K562 (cell line): ENCODE results near the gene RPS27. TPM values are rescaled to one million over a fixed set of nuclear protein-coding genes. Genes with fewer than 3 reads are reported as not detected.

Experiments used
- CREM ChIP-seq: IDR thresholded peaks from 2 replicates; pipeline ENCODE4 v1.6.1; 2014; ENCODE audit warnings: antibody characterized with exemption, low read depth
- ETV5 ChIP-seq: sonication (generic); formaldehyde crosslinking; IDR thresholded peaks from 2 replicates; pipeline ENCODE4 v1.4.0; 2020; ENCODE audit warnings: low read depth, mild to moderate bottlenecking, missing genetic modification reagents
- HNRNPK ChIP-seq: fragments of 200-400 bp; formaldehyde crosslinking; IDR thresholded peaks from one replicate; pipeline ENCODE4 v1.6.1; 2018; ENCODE audit warnings: mild to moderate bottlenecking, low read depth, low read length; ENCODE audit not compliant: poor library complexity, severe bottlenecking
- KAT7 ChIP-seq: sonication (generic); formaldehyde crosslinking; IDR thresholded peaks from 2 replicates; pipeline ENCODE4 v1.8.0; 2022; ENCODE audit warnings: missing genetic modification reagents, mild to moderate bottlenecking, borderline replicate concordance
- MTA1 ChIP-seq: fragments of 450-650 bp; IDR thresholded peaks from 2 replicates; pipeline ENCODE4 v1.6.1; 2017; ENCODE audit warnings: borderline replicate concordance
- MXI1 ChIP-seq: IDR thresholded peaks from 2 replicates; pipeline ENCODE4 v1.6.1; 2011; ENCODE audit warnings: low read depth, mild to moderate bottlenecking, improper control_type of control experiment, low read length
- NCOA6 ChIP-seq: fragments of 450-650 bp; IDR thresholded peaks from 2 replicates; pipeline ENCODE4 v1.6.1; 2017; ENCODE audit warnings: mild to moderate bottlenecking
- RAD21 ChIP-seq, 2 experiments: fragments of 250-450 bp in 1 of 2; fragments of 450-650 bp in 1 of 2; sonication (Bioruptor Pico) in 1 of 2; formaldehyde crosslinking in 1 of 2; IDR thresholded peaks in 1 of 2; conservative IDR thresholded peaks in 1 of 2; 2 replicates each; pipeline versions ENCODE4 v1.4.0 to v1.8.0; 2020 to 2022; ENCODE audit warnings: mild to moderate bottlenecking in 2 of 2, moderate library complexity in 1 of 2
- RFX7 ChIP-seq: fragments of 250-450 bp; sonication (Bioruptor Pico); IDR thresholded peaks from 2 replicates; pipeline ENCODE4 v1.5.1; 2021; ENCODE audit warnings: mild to moderate bottlenecking
- SIRT6 ChIP-seq: IDR thresholded peaks from one replicate; pipeline ENCODE4 v1.6.1; 2012; ENCODE audit warnings: low read depth, mild to moderate bottlenecking, control low read depth, inconsistent platforms, low read length, moderate library complexity
- SUPT5H ChIP-seq: fragments of 450-650 bp; IDR thresholded peaks from 2 replicates; pipeline ENCODE4 v1.6.1; 2016
- TAF1 ChIP-seq: IDR thresholded peaks from 2 replicates; pipeline ENCODE4 v1.6.1; 2011; ENCODE audit warnings: mild to moderate bottlenecking, low read length, moderate library complexity; ENCODE audit not compliant: insufficient read depth, control insufficient read depth, severe bottlenecking; ENCODE audit errors: extremely low read depth
- ZNF253 ChIP-seq: fragments of 250-450 bp; sonication (Bioruptor Pico); conservative IDR thresholded peaks from 2 replicates; pipeline ENCODE4 v1.6.1; 2021; ENCODE audit warnings: mild to moderate bottlenecking
- ZNF589 ChIP-seq: fragments of 200-800 bp; sonication (Bioruptor generic); IDR thresholded peaks from 2 replicates; pipeline ENCODE4 v1.6.1; 2016; ENCODE audit warnings: low read depth, missing genetic modification characterization, missing compliant biosample characterization
- polyA plus RNA-seq, 8 experiments: library from polyadenylated mRNA; depleted of rRNA in 4 of 8; stranded (reverse) in 5 of 8; unstranded in 3 of 8; fragments of >200 nt; fragmentation: Nextera tagmentation in 2 of 8; fragmentation: Illumina TruSeq in 1 of 8; extraction: Ambion mirVana in 2 of 8; extraction: Trizol in 1 of 8; gene quantifications; 2 replicates each; pipeline versions ENCODE4 v1.2.1 to v1.2.3, GENCODE V29; 2011 to 2014; ENCODE audit warnings: inconsistent platforms in 1 of 8, missing spikeins in 1 of 8
- total RNA-seq, 7 experiments: library from RNA; depleted of rRNA in 6 of 7; stranded (reverse); fragments of >200 nt in 6 of 7; fragmentation: Illumina TruSeq in 2 of 7; extraction: Trizol in 2 of 7; gene quantifications; 2 replicates each; pipeline versions ENCODE4 v1.2.1 to v1.2.3, GENCODE V29; 2011 to 2021; ENCODE audit warnings: low replicate concordance in 1 of 7
- TF ChIP-seq, protein P1 (sequence below): fragments of 450-650 bp; IDR thresholded peaks from 2 replicates; pipeline ENCODE4 v1.6.1; 2016; ENCODE audit warnings: borderline replicate concordance
- TF ChIP-seq, protein P2 (sequence below): fragments of 250-450 bp; sonication (Bioruptor Pico); IDR thresholded peaks from 2 replicates; pipeline ENCODE4 v1.4.0; 2020; ENCODE audit warnings: mild to moderate bottlenecking, moderate library complexity, borderline replicate concordance
- TF ChIP-seq, protein P3 (sequence below): fragments of 250-450 bp; sonication (Bioruptor Pico); IDR thresholded peaks from 2 replicates; pipeline ENCODE4 v1.5.0; 2021; ENCODE audit warnings: mild to moderate bottlenecking, moderate library complexity
- TF ChIP-seq, protein P4 (sequence below): sonication (generic); formaldehyde crosslinking; IDR thresholded peaks from 2 replicates; pipeline ENCODE4 v1.8.0; 2023; ENCODE audit warnings: mild to moderate bottlenecking, missing genetic modification reagents

RPS27 gene
- total and polyA plus RNA-seq, 9 of the 15 experiments (the other 6 are each of a cell fraction or from before 2014, with no cell fraction given) = 2,091 to 9,377 (median 6,706) TPM

DNA sequence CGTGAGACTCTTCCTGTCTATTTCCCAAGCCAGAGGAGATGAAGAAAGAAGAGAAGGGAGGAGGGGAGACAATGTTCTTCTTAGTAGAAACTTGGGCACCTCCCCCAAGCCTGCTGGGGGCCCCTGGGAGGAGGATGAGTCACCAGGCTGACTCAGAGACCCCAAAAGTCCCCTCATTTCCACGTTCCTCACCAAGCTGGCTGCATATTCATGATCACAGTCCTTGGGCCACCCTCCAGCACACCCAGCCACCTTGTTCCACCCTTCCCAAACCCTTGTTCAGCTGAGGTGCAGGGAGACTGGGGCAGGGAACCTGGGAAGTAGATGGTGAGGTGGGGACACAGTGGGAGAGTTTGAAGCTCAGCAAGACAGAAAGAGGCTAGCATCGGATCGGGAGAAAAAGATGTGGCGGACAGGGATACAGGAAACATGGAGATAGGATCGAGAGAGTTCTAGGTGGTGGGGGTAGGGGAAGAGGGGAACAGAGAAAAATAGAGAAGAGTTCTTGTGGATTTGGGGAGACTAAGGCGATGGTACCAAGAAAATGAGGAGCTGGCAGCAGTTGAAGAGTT, 5.1 kb upstream of the RPS27 start (continued):
- 0 out of 2 replicates have a peak, but pooled peaks have one; percentile 26 for TF ChIP-seq CREM
- no peak for TF ChIP-seq NCOA6
- 0 out of 4 replicates have a peak, but pooled peaks of 1 of the 2 experiments have one; percentile 1 for TF ChIP-seq RAD21 (CRISPR knock-in tag; conservative IDR thresholded peaks at IDR 0.05 in 1 of 2, IDR thresholded peaks at IDR 0.05 in 1 of 2)
- no peak for TF ChIP-seq ZNF253 (CRISPR knock-in tag)
- TF ChIP-seq, protein P1, sequence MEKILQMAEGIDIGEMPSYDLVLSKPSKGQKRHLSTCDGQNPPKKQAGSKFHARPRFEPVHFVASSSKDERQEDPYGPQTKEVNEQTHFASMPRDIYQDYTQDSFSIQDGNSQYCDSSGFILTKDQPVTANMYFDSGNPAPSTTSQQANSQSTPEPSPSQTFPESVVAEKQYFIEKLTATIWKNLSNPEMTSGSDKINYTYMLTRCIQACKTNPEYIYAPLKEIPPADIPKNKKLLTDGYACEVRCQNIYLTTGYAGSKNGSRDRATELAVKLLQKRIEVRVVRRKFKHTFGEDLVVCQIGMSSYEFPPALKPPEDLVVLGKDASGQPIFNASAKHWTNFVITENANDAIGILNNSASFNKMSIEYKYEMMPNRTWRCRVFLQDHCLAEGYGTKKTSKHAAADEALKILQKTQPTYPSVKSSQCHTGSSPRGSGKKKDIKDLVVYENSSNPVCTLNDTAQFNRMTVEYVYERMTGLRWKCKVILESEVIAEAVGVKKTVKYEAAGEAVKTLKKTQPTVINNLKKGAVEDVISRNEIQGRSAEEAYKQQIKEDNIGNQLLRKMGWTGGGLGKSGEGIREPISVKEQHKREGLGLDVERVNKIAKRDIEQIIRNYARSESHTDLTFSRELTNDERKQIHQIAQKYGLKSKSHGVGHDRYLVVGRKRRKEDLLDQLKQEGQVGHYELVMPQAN = peak; percentile 38; the same call in 1 of the 2 replicates
- TF ChIP-seq, protein P2, sequence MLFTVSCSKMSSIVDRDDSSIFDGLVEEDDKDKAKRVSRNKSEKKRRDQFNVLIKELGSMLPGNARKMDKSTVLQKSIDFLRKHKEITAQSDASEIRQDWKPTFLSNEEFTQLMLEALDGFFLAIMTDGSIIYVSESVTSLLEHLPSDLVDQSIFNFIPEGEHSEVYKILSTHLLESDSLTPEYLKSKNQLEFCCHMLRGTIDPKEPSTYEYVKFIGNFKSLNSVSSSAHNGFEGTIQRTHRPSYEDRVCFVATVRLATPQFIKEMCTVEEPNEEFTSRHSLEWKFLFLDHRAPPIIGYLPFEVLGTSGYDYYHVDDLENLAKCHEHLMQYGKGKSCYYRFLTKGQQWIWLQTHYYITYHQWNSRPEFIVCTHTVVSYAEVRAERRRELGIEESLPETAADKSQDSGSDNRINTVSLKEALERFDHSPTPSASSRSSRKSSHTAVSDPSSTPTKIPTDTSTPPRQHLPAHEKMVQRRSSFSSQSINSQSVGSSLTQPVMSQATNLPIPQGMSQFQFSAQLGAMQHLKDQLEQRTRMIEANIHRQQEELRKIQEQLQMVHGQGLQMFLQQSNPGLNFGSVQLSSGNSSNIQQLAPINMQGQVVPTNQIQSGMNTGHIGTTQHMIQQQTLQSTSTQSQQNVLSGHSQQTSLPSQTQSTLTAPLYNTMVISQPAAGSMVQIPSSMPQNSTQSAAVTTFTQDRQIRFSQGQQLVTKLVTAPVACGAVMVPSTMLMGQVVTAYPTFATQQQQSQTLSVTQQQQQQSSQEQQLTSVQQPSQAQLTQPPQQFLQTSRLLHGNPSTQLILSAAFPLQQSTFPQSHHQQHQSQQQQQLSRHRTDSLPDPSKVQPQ (CRISPR knock-in tag) = no peak
- TF ChIP-seq, protein P3, sequence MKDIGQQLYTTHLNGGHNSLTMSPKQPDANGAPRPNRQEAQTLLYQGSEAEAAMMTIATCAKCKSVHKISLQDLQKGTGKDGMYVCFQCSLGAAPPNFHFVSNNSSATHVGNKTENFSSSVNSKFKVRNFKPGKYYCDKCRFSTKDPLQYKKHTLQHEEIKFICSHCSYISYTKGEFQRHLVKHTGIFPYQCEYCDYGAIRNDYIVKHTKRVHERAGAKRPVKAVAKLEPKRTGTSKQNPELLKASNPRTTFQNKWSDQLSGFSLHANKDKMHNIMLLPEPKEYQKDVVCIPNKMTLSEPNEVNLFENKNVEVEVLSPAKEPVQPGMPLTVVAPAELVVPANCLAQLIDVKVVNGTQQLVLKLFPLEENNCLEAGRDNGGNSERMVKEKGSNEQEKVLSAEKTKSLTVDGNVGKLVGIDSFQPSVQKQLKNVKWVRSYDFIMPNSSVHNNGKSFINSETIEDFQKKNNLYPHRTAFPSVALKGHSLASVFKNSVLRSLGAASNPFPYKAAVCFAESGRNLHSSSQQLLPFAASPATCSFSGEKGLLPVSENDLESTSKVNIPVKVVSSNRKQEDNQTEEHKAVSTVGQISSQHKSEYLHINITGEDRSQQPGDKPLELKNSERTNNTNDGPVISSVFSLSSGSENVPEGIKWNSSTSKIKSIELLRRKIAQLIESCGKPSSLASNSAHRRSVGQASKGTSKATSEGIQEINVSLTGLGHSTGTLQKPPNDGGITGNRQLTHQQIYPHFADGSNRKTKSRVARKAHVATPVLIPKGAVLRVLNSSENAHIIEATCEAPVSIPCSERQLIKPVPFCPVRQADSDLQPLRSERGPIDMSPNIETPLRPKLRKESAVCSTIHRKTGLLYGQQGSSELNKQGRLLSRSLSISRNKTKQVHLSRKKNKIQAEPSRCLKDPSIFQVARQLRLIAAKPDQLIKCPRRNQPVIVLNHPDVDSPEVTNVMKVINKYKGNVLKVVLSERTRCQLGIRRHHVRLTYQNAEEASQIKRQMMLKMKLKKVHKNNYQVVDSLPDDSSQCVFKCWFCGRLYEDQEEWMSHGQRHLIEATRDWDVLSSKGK (CRISPR knock-in tag) = no peak
- 0 out of 2 replicates have a peak, but pooled peaks have one; percentile 40 for TF ChIP-seq MTA1
- no peak for TF ChIP-seq MXI1
- TF ChIP-seq ZNF589 (CRISPR knock-in tag) = no peak
- TF ChIP-seq ETV5 = no peak
- no peak for TF ChIP-seq HNRNPK
- TF ChIP-seq KAT7 (CRISPR knock-in tag) = no peak
- no peak for TF ChIP-seq RFX7 (CRISPR knock-in tag)
- peak; percentile 57; the same call in 1 of the 2 replicates for TF ChIP-seq SUPT5H
- peak; percentile 63 for TF ChIP-seq TAF1
- no peak for TF ChIP-seq SIRT6
- TF ChIP-seq, protein P4, sequence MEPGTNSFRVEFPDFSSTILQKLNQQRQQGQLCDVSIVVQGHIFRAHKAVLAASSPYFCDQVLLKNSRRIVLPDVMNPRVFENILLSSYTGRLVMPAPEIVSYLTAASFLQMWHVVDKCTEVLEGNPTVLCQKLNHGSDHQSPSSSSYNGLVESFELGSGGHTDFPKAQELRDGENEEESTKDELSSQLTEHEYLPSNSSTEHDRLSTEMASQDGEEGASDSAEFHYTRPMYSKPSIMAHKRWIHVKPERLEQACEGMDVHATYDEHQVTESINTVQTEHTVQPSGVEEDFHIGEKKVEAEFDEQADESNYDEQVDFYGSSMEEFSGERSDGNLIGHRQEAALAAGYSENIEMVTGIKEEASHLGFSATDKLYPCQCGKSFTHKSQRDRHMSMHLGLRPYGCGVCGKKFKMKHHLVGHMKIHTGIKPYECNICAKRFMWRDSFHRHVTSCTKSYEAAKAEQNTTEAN (CRISPR knock-in tag) = no peak
